ENCODE data around the gene CALU. TPM values are rescaled to one million over a fixed set of nuclear protein-coding genes. Genes with fewer than 3 reads are reported as not detected.

Gene CALU
- total and polyA plus RNA-seq, 2 experiments from 2014 or later: 136 to 179 TPM

DNA sequence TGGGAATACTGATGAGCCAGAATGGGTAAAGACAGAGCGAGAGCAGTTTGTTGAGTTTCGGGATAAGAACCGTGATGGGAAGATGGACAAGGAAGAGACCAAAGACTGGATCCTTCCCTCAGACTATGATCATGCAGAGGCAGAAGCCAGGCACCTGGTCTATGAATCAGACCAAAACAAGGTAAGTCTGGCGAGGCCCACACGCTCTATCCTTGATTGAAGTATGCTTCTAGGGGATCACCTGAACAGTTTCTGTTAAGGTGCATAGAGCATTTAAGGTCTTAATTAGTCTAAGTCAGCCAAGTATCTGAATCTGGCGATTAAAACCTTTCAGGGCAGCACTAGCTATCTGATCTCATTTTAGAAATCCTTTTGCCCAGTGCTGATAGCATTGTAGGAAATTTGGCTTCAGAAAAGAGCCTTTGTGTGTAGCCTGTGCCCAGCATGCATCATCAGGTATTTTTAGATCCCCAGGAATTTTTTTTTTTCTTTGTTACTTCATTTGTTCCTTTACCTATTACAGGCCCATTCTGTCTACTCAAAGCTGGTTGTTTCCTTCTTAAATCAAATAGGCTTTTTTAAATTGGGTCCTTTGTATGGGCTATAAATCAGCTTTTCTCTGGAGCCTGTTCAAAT is 28.4 kb downstream of the CALU start:
- no peak for TF ChIP-seq NANOG (IDR thresholded peaks at IDR 0.05; ENCODE audit: borderline replicate concordance)
- no peak for TF ChIP-seq ZNF331 (CRISPR knock-in tag; IDR thresholded peaks at IDR 0.05; ENCODE audit: low read depth)
- TF ChIP-seq, protein P1, sequence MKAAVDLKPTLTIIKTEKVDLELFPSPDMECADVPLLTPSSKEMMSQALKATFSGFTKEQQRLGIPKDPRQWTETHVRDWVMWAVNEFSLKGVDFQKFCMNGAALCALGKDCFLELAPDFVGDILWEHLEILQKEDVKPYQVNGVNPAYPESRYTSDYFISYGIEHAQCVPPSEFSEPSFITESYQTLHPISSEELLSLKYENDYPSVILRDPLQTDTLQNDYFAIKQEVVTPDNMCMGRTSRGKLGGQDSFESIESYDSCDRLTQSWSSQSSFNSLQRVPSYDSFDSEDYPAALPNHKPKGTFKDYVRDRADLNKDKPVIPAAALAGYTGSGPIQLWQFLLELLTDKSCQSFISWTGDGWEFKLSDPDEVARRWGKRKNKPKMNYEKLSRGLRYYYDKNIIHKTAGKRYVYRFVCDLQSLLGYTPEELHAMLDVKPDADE (IDR thresholded peaks at IDR 0.05): no peak
- TF ChIP-seq ZNF114 (CRISPR knock-in tag; IDR thresholded peaks at IDR 0.05): no peak
- TF ChIP-seq, protein P2, sequence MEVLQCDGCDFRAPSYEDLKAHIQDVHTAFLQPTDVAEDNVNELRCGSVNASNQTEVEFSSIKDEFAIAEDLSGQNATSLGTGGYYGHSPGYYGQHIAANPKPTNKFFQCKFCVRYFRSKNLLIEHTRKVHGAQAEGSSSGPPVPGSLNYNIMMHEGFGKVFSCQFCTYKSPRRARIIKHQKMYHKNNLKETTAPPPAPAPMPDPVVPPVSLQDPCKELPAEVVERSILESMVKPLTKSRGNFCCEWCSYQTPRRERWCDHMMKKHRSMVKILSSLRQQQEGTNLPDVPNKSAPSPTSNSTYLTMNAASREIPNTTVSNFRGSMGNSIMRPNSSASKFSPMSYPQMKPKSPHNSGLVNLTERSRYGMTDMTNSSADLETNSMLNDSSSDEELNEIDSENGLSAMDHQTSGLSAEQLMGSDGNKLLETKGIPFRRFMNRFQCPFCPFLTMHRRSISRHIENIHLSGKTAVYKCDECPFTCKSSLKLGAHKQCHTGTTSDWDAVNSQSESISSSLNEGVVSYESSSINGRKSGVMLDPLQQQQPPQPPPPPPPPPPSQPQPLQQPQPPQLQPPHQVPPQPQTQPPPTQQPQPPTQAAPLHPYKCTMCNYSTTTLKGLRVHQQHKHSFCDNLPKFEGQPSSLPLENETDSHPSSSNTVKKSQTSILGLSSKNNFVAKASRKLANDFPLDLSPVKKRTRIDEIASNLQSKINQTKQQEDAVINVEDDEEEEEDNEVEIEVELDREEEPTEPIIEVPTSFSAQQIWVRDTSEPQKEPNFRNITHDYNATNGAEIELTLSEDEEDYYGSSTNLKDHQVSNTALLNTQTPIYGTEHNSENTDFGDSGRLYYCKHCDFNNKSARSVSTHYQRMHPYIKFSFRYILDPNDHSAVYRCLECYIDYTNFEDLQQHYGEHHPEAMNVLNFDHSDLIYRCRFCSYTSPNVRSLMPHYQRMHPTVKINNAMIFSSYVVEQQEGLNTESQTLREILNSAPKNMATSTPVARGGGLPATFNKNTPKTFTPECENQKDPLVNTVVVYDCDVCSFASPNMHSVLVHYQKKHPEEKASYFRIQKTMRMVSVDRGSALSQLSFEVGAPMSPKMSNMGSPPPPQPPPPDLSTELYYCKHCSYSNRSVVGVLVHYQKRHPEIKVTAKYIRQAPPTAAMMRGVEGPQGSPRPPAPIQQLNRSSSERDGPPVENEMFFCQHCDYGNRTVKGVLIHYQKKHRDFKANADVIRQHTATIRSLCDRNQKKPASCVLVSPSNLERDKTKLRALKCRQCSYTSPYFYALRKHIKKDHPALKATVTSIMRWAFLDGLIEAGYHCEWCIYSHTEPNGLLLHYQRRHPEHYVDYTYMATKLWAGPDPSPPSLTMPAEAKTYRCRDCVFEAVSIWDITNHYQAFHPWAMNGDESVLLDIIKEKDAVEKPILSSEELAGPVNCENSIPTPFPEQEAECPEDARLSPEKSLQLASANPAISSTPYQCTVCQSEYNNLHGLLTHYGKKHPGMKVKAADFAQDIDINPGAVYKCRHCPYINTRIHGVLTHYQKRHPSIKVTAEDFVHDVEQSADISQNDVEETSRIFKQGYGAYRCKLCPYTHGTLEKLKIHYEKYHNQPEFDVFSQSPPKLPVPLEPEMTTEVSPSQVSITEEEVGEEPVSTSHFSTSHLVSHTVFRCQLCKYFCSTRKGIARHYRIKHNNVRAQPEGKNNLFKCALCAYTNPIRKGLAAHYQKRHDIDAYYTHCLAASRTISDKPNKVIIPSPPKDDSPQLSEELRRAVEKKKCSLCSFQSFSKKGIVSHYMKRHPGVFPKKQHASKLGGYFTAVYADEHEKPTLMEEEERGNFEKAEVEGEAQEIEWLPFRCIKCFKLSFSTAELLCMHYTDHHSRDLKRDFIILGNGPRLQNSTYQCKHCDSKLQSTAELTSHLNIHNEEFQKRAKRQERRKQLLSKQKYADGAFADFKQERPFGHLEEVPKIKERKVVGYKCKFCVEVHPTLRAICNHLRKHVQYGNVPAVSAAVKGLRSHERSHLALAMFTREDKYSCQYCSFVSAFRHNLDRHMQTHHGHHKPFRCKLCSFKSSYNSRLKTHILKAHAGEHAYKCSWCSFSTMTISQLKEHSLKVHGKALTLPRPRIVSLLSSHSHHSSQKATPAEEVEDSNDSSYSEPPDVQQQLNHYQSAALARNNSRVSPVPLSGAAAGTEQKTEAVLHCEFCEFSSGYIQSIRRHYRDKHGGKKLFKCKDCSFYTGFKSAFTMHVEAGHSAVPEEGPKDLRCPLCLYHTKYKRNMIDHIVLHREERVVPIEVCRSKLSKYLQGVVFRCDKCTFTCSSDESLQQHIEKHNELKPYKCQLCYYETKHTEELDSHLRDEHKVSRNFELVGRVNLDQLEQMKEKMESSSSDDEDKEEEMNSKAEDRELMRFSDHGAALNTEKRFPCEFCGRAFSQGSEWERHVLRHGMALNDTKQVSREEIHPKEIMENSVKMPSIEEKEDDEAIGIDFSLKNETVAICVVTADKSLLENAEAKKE (CRISPR knock-in tag; IDR thresholded peaks at IDR 0.05): no peak
- TF ChIP-seq POLR2AphosphoS5 (IDR thresholded peaks at IDR 0.05; ENCODE audit: low read depth): no peak
- no peak for TF ChIP-seq EZH2phosphoT487 (IDR thresholded peaks at IDR 0.05; ENCODE audit: unreplicated experiment)
- TF ChIP-seq JUNB (IDR thresholded peaks at IDR 0.05; ENCODE audit: unreplicated experiment): no peak
- no peak for TF ChIP-seq CREB1 (CRISPR knock-in tag; IDR thresholded peaks at IDR 0.05; ENCODE audit: low read depth)
- H3K79me2 ChIP-seq (replicated peaks; ENCODE audit: insufficient read depth): no peaks in the 10 kb centered on the region; the same call in 1 of the 2 replicates
- no peak overlapping the region for H2AFZ ChIP-seq
- no peak for ATAC-seq
- Mint-ChIP-seq H3K9me3 (no peaks in the 10 kb centered on the region), H3K4me3 (no peak overlapping the region), H3K36me3 (ENCODE audit: low read depth) (peaks cover 70% of the 10 kb centered on the region), H3K4me1 (no peaks in the 10 kb centered on the region), H3K27ac (no peak overlapping the region), H3K27me3 (ENCODE audit: insufficient read depth, low read depth, poor library complexity) (no peaks in the 10 kb centered on the region)
- peaks cover 59% of the 10 kb centered on the region for H3K36me3 ChIP-seq (ENCODE audit: insufficient read depth)
- no peak for DNase-seq (ENCODE audit: low spot score)
- H3K4me3 ChIP-seq: no peak overlapping the region
- H3F3A ChIP-seq (replicated peaks; ENCODE audit: low read depth): 0 out of 2 replicates have a peak, but pooled peaks cover 7% of the 10 kb centered on the region
- no peaks in the 10 kb centered on the region for H3K27me3 ChIP-seq (ENCODE audit: insufficient read depth)
- H3K27ac ChIP-seq (ENCODE audit: low read depth): no peak overlapping the region
- no peaks in the 10 kb centered on the region for H3K4me1 ChIP-seq (ENCODE audit: insufficient read depth)
- H3K4me2 ChIP-seq: no peak overlapping the region
- no peaks in the 10 kb centered on the region for H3K9me2 ChIP-seq (ENCODE audit: insufficient read depth)
- H4K20me1 ChIP-seq (replicated peaks; ENCODE audit: insufficient read depth): peaks cover 11% of the 10 kb centered on the region; the same call in 1 of the 2 replicates

Measured in GM23338 (cell line).